ENCODE data around the gene TFCP2L1. TPM values are rescaled to one million over a fixed set of nuclear protein-coding genes. Genes with fewer than 3 reads are reported as not detected.

The TFCP2L1 gene
- total RNA-seq, 4 donors from 2014 or later, result 18.3 to 75.8 (median 49.3) TPM

DNA sequence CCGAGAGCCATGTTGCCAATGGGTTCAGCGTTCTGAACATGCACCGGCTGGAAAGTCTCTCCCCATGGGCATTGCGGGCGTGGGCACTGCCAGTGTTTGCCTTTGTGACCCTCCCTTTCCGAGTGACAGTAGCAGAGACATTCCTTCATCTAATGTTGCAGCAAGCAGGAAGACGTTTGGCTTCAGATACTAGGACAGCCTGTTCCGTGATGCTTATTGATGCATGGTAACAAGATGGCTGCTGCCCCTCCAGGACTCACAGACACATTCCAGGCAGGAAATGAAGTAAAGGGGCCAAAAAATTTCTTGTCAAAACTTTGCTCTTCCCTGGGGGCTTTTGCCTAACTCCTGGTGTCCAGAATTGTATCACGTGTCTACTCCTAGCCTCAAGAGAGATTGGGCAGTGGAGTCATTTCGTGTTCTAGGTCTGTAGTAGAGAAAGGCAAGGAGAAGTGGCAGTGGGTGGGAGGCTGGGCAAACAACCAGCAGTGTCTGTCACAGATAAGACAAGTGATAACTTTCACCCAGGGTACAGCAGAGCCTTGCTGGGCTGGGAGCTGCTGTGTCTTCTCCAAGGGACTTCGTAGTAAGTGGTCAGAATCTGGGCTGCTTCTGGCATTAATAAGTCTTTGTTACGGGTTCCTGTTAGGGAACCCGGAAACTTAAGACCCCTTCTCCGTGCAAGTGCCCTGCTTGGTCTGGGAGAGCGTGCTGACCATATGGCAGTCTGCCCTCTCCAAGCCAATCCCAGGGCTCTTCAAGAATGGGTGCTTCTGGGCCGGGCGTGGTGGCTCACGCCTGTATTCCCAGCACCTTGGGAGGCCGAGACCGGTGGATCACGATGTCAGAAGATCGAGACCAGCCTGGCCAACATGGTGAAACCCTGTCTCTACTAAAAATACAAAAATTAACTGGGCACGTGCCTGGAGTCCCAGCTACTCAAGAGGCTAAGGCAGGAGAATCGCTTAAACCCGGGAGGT lies 93.5 kb downstream of the TFCP2L1 start:
- intact Hi-C loops (cut with DNase I; ENCODE audit: low total_unique reads), result no loop called here
- 77 to 84% methylated on average over 25 of the region's 25 CpGs for WGBS, 2 donors
- H3K4me3 ChIP-seq (ENCODE audit: low read depth, poor library complexity, severe bottlenecking), result no peak overlapping the region
- TF ChIP-seq, protein P1, sequence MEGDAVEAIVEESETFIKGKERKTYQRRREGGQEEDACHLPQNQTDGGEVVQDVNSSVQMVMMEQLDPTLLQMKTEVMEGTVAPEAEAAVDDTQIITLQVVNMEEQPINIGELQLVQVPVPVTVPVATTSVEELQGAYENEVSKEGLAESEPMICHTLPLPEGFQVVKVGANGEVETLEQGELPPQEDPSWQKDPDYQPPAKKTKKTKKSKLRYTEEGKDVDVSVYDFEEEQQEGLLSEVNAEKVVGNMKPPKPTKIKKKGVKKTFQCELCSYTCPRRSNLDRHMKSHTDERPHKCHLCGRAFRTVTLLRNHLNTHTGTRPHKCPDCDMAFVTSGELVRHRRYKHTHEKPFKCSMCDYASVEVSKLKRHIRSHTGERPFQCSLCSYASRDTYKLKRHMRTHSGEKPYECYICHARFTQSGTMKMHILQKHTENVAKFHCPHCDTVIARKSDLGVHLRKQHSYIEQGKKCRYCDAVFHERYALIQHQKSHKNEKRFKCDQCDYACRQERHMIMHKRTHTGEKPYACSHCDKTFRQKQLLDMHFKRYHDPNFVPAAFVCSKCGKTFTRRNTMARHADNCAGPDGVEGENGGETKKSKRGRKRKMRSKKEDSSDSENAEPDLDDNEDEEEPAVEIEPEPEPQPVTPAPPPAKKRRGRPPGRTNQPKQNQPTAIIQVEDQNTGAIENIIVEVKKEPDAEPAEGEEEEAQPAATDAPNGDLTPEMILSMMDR (IDR thresholded peaks at IDR 0.05), result no peak
- no peak for TF ChIP-seq POLR2A (IDR thresholded peaks at IDR 0.05)
- DNase-seq (ENCODE audit: low spot score in 2 of 2), result no peak

DNA sequence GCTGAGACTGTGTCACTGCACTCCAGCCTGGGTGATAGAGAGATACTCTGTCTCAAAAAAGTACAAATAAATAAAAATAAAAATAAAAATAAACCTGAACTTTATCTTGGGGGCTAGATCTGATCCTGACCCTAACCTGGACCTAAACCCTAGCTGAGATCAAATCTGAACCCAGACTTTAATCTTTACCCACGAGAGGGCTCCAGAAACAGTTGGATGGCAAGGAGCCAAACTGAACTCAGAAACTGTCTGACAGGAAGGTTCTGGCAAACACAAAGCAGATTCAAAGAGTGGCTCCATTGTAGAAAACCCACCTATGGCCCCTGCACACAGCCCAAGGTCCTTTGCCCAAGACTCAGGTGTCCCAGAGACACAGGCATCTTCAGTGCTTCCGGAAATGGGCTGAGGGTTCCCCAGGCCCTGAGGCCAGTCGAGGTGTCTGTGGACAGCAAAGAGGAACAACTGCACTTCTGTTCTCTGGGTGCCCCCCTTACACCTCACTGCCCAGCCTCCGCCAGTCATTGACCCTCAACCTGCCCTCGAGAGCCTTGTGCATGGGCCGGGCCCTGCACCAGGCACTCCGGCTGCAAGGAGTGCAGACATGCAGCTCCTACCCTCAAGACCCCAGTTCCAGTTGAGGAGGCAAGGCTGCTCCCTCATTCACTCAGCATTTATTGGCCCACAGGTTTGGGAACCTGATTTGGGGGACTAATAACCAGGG lies 95.2 kb downstream of the TFCP2L1 start:
- WGBS, 2 donors, result 47 to 72% methylated on average over 7 of the region's 7 CpGs

DNA sequence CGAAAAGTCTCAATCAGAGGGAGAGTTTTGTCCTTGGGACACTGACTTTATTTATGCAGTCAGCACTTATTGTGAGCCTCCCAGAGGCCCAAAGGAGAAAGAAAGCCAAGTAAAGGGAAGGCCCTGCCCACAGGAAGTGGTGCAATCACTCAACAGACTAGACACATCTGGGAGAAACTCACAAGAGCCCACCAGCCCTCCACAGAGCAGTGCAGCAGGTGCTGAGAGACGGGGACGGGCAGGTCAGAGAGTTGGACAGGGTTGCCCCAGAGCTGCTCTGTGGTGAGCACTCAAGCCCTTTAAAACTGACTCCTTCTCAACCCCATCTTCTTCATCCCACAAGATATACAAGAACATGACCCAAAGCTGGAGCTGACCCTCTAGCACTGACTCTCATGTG lies 96.0 kb downstream of the TFCP2L1 start:
- TF ChIP-seq, protein P1 (IDR thresholded peaks at IDR 0.05), result no peak
- TF ChIP-seq POLR2A (IDR thresholded peaks at IDR 0.05), result no peak
- peak in 1 of 2 donors; percentile 84 for DNase-seq (ENCODE audit: low spot score in 2 of 2)
- intact Hi-C loops (cut with DNase I; ENCODE audit: low total_unique reads), result no loop called here
- no peak overlapping the region for H3K4me3 ChIP-seq (ENCODE audit: low read depth, poor library complexity, severe bottlenecking)
- 58 to 75% methylated on average over 3 of the region's 3 CpGs for WGBS, 2 donors

More for the DNA sequence above, 95.2 kb downstream of the TFCP2L1 start:
- TF ChIP-seq, protein P1 (IDR thresholded peaks at IDR 0.05), result no peak
- no peak for TF ChIP-seq POLR2A (IDR thresholded peaks at IDR 0.05)
- no peak overlapping the region for H3K4me3 ChIP-seq (ENCODE audit: low read depth, poor library complexity, severe bottlenecking)
- peak in 1 of 2 donors; percentile 68 for DNase-seq (ENCODE audit: low spot score in 2 of 2)
- intact Hi-C loops (cut with DNase I; ENCODE audit: low total_unique reads), result no loop called here

DNA sequence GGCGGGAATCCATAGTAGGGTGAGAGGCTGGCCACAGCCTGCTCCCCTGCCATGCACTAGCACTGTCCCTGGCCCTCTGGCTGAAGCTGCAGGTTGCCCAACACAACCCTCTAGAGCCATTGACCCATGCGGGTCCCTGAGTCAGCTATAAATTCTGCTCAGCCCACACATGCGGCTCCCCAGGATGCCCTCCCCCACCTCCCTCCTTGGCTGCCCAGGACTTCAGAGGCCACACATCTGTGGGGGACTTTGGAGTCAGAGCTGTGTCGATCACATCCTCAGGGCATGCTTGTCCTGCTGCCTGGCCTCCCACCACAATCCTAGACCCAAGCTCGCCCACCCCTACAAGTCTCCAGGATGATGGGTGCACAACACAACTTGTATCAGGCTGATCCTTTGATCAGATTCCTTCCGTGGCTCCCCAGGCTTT lies 97.0 kb downstream of the TFCP2L1 start:
- intact Hi-C loops (cut with DNase I; ENCODE audit: low total_unique reads), result no loop called here
- WGBS, 2 donors, result 56 to 58% methylated on average over 6 of the region's 6 CpGs
- peak in 1 of 2 donors; percentile 63 for DNase-seq (ENCODE audit: low spot score in 2 of 2)
- no peak overlapping the region for H3K4me3 ChIP-seq (ENCODE audit: low read depth, poor library complexity, severe bottlenecking)
- TF ChIP-seq, protein P1 (IDR thresholded peaks at IDR 0.05), result no peak
- TF ChIP-seq POLR2A (IDR thresholded peaks at IDR 0.05), result no peak

DNA sequence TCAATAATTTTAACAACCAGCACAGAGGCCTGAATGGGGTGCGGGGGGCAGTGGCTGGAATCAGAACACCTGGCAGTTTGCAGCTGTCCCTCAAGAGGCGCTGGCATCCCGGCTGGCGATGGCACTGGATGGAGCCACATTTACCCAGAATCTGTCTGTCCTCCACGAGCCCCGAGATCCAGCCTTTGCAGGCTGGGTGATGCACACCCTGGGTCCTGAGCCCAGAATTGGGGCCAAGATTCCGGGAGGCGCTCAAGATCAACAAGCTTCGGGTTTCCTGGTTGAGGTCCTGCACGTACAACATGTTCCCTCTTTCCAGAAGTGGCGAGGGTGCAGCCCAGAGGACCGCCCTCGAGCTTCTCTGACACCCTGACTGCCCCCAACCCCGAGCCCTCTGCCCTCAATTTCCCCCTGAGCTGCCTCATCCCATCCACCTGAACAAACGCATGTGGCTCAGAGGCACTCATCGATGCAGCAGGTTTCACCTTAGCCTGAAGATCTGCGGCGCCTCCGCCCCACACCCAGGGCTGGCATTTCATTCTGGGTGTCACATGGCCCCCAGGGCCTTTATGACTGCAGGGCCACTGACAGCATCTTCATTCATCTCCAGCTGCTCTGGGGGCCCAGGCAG lies 97.5 kb downstream of the TFCP2L1 start:
- TF ChIP-seq POLR2A (IDR thresholded peaks at IDR 0.05), result no peak
- TF ChIP-seq, protein P1 (IDR thresholded peaks at IDR 0.05), result no peak
- 76 to 81% methylated on average over 19 of the region's 19 CpGs for WGBS, 2 donors
- H3K4me3 ChIP-seq (ENCODE audit: low read depth, poor library complexity, severe bottlenecking), result no peak overlapping the region
- DNase-seq (ENCODE audit: low spot score in 2 of 2), result peak in 1 of 2 donors; percentile 83
- intact Hi-C loops (cut with DNase I; ENCODE audit: low total_unique reads), result no loop called here
